Body of pancreas (tissue), 4 donors: ENCODE data around the gene C1R.

Source experiments
- POLR2A ChIP-seq, 3 donors: fragments of 450-650 bp; IDR thresholded peaks; one replicate each; pipeline ENCODE4 v1.6.1; 2016; ENCODE audit warnings: antibody characterized with exemption in 3 of 3, mild to moderate bottlenecking in 2 of 3
- TF ChIP-seq, protein P1 (sequence below), 7 experiments: fragments of 450-650 bp in 4 of 7; fragments of 200-600 bp in 3 of 7; sonication (generic) in 3 of 7; IDR thresholded peaks; one replicate each; pipeline ENCODE4 v1.5.1; 2016 to 2019; ENCODE audit warnings: antibody characterized with exemption in 7 of 7

DNA sequence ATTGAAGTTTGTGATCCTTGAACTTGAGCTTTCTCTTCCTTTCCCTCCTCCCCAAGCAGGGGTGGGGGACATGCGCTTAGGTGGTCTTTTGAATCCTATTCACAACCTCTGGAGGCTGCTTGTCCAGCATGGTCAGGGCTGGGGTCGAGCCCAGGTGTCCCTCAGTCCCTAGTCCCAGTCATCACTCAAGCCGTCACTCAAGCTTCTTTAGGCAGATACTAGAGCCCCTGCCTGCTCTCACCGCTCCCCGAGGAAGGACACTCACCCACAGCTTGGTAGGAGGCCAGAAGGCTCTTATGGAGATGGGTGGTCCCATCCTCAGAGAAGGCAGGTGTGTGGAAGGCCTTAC, 17.3 kb upstream of the C1R start:
- TF ChIP-seq, protein P1, sequence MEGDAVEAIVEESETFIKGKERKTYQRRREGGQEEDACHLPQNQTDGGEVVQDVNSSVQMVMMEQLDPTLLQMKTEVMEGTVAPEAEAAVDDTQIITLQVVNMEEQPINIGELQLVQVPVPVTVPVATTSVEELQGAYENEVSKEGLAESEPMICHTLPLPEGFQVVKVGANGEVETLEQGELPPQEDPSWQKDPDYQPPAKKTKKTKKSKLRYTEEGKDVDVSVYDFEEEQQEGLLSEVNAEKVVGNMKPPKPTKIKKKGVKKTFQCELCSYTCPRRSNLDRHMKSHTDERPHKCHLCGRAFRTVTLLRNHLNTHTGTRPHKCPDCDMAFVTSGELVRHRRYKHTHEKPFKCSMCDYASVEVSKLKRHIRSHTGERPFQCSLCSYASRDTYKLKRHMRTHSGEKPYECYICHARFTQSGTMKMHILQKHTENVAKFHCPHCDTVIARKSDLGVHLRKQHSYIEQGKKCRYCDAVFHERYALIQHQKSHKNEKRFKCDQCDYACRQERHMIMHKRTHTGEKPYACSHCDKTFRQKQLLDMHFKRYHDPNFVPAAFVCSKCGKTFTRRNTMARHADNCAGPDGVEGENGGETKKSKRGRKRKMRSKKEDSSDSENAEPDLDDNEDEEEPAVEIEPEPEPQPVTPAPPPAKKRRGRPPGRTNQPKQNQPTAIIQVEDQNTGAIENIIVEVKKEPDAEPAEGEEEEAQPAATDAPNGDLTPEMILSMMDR (IDR thresholded peaks at IDR 0.05) = no peak
- TF ChIP-seq POLR2A (IDR thresholded peaks at IDR 0.05) = no peak
